Activated B cell treated with CpG ODN at 0.5 μM for 24 hours (primary cell): ENCODE results near the gene UBE2G2. TPM values are rescaled to one million over a fixed set of nuclear protein-coding genes. Genes with fewer than 3 reads are reported as not detected.

ENCODE experiments used
- ATAC-seq: fragments of 200-7000 bp; cut with Tn5 transposase; one replicate; pipeline ENCODE4 v1.10.0; 2021; ENCODE audit warnings: low read depth, mild to moderate bottlenecking, moderate library complexity
- CTCF ChIA-PET: fragments of 350-600 bp; sonication (Branson Sonifier 250); formaldehyde crosslinking; loops from one replicate; lab custom pipeline; 2021; ENCODE audit warnings: antibody characterized with exemption; lab: Charles Lee
- POLR2A ChIA-PET: fragments of 350-600 bp; sonication (Branson Sonifier 250); formaldehyde crosslinking; loops from one replicate; lab custom pipeline; 2021; ENCODE audit warnings: antibody characterized with exemption; lab: Charles Lee
- DNase-seq: peaks from one replicate; pipeline ENCODE4 v3.0.0; 2022
- H3K27ac Mint-ChIP-seq: one replicate; pipeline ENCODE4 v1.8.0; 2020; ENCODE audit warnings: mixed read lengths
- H3K27me3 Mint-ChIP-seq: one replicate; pipeline ENCODE4 v1.8.0; 2021; ENCODE audit warnings: mixed read lengths
- H3K36me3 Mint-ChIP-seq: one replicate; pipeline ENCODE4 v1.8.0; 2021; ENCODE audit warnings: low read depth, mixed read lengths
- H3K4me1 Mint-ChIP-seq: one replicate; pipeline ENCODE4 v1.8.0; 2021; ENCODE audit warnings: mixed read lengths
- H3K4me3 Mint-ChIP-seq: one replicate; pipeline ENCODE4 v1.8.0; 2020; ENCODE audit warnings: mild to moderate bottlenecking, mixed read lengths
- H3K9me3 Mint-ChIP-seq: one replicate; pipeline ENCODE4 v1.8.0; 2020; ENCODE audit warnings: mixed read lengths
- CTCF ChIP-seq: fragments of 200-600 bp; IDR thresholded peaks from one replicate; pipeline ENCODE4 v1.8.0; 2022; ENCODE audit warnings: antibody characterized with exemption, mild to moderate bottlenecking
- intact Hi-C: fragments of 100-400 bp; cut with micrococcal nuclease; formaldehyde crosslinking; loops from one replicate; pipeline ENCODE4 v1.15.1; 2024
- total RNA-seq: library from RNA; stranded (reverse); gene quantifications from 2 replicates; pipeline ENCODE4 v1.2.3, GENCODE V29; 2022

UBE2G2 gene
- total RNA-seq, 1 donor from 2014 or later, result 108 TPM

GRCh38 chr21:44756423-44757185 lies 45.0 kb downstream of the UBE2G2 start:
- ChIA-PET POLR2A (no interaction called here), CTCF (interaction anchor here (2.1 kb wide), 1 partner anchor 33 kb away, joined by 5 read pairs; no protein-coding TSS in a partner anchor)
- intact Hi-C loops, result no loop called here
- no peak for TF ChIP-seq CTCF
- Mint-ChIP-seq H3K4me1 (no peaks in the 10 kb centered on the region), H3K27ac (no peak overlapping the region), H3K9me3 (no peaks in the 10 kb centered on the region), H3K4me3 (no peak overlapping the region), H3K36me3 (no peaks in the 10 kb centered on the region), H3K27me3 (peaks cover 2% of the 10 kb centered on the region)
- DNase-seq, result no peak
- no peak for ATAC-seq

- intact Hi-C loops, result loop anchor here (1.0 kb wide), 1 partner anchor 38 kb away; no protein-coding TSS in a partner anchor
- Mint-ChIP-seq H3K27ac (no peak overlapping the region), H3K4me1 (no peaks in the 10 kb centered on the region), H3K9me3 (no peaks in the 10 kb centered on the region), H3K27me3 (peaks cover 10% of the 10 kb centered on the region), H3K4me3 (no peak overlapping the region), H3K36me3 (no peaks in the 10 kb centered on the region)
- no peak for TF ChIP-seq CTCF
- DNase-seq, result no peak
- POLR2A ChIA-PET, result no interaction called here
- CTCF ChIA-PET, result interaction anchor here (1.2 to 2.1 kb wide), 2 partner anchors 34 to 39 kb away, joined by 5 to 11 read pairs; no protein-coding TSS in a partner anchor
- no peak for ATAC-seq
Observed at GRCh38 chr21:44755227-44755626, 46.4 kb downstream of the UBE2G2 start.

GRCh38 chr21:44753357-44753756 lies 48.3 kb downstream of the UBE2G2 start:
- no peak for TF ChIP-seq CTCF
- ATAC-seq, result no peak
- no peak overlapping the region for H3K27ac Mint-ChIP-seq
- DNase-seq, result no peak
- intact Hi-C loops, result no loop called here
- no peaks in the 10 kb centered on the region for H3K9me3 Mint-ChIP-seq
- CTCF ChIA-PET, result interaction anchor here (0.8 kb wide), 1 partner anchor 243 kb away, joined by 3 read pairs; no protein-coding TSS in a partner anchor
- H3K4me1 Mint-ChIP-seq, result no peaks in the 10 kb centered on the region
- peaks cover 15% of the 10 kb centered on the region for H3K27me3 Mint-ChIP-seq
- H3K4me3 Mint-ChIP-seq, result no peak overlapping the region
- H3K36me3 Mint-ChIP-seq, result no peaks in the 10 kb centered on the region
- POLR2A ChIA-PET, result no interaction called here

GRCh38 chr21:44752671-44753235 lies 48.9 kb downstream of the UBE2G2 start:
- H3K27ac Mint-ChIP-seq, result no peak overlapping the region
- H3K4me1 Mint-ChIP-seq, result no peaks in the 10 kb centered on the region
- no peak overlapping the region for H3K4me3 Mint-ChIP-seq
- no peaks in the 10 kb centered on the region for H3K36me3 Mint-ChIP-seq
- DNase-seq (no peak), ATAC-seq (no peak)
- intact Hi-C loops, result no loop called here
- no peaks in the 10 kb centered on the region for H3K9me3 Mint-ChIP-seq
- POLR2A ChIA-PET, result no interaction called here
- H3K27me3 Mint-ChIP-seq, result peaks cover 15% of the 10 kb centered on the region
- CTCF ChIA-PET, result interaction anchor here (0.6 kb wide), 1 partner anchor 377 kb away, joined by 4 read pairs; no protein-coding TSS in a partner anchor
- no peak for TF ChIP-seq CTCF
